Endodermal cell (in vitro differentiated cells): ENCODE measurements around the gene SSTR1. TPM values are rescaled to one million over a fixed set of nuclear protein-coding genes. Genes with fewer than 3 reads are reported as not detected.

Experiments used
- DNase-seq: peaks from one replicate; pipeline ENCODE4 v3.0.0-alpha.2; 2017
- H3K27ac ChIP-seq: 2 replicates; pipeline ENCODE4 v1.5.1; 2013; ENCODE audit warnings: mild to moderate bottlenecking, low read depth, low read length, moderate library complexity
- H3K27me3 ChIP-seq: 2 replicates; pipeline ENCODE4 v1.6.1; 2013; ENCODE audit warnings: mild to moderate bottlenecking, low read length, moderate library complexity; ENCODE audit not compliant: insufficient read depth, control insufficient read depth, poor library complexity, severe bottlenecking
- H3K36me3 ChIP-seq: 2 replicates; pipeline ENCODE4 v1.7.0; 2013; ENCODE audit warnings: mild to moderate bottlenecking, low read length, moderate library complexity; ENCODE audit not compliant: control insufficient read depth, insufficient read depth
- H3K4me1 ChIP-seq: one replicate; pipeline ENCODE4 v1.7.0; 2013; ENCODE audit warnings: low read length; ENCODE audit not compliant: control insufficient read depth, insufficient read depth
- H3K4me3 ChIP-seq: 2 replicates; pipeline ENCODE4 v1.5.1; 2013; ENCODE audit warnings: mild to moderate bottlenecking, low read length, moderate library complexity
- H3K9ac ChIP-seq: 2 replicates; pipeline ENCODE4 v1.6.1; 2013; ENCODE audit warnings: mild to moderate bottlenecking, low read length, moderate library complexity; ENCODE audit not compliant: poor library complexity, severe bottlenecking; ENCODE audit errors: extremely low read depth
- H3K9me3 ChIP-seq: 2 replicates; pipeline ENCODE4 v1.6.1; 2013; ENCODE audit warnings: mild to moderate bottlenecking, low read length, moderate library complexity; ENCODE audit not compliant: control insufficient read depth
- H3K27ac Mint-ChIP-seq: 2 replicates; pipeline ENCODE4 v1.8.0; 2020; ENCODE audit warnings: mixed read lengths
- H3K27me3 Mint-ChIP-seq: 2 replicates; pipeline ENCODE4 v1.8.0; 2021; ENCODE audit warnings: mild to moderate bottlenecking, mixed read lengths; ENCODE audit not compliant: insufficient read depth
- H3K36me3 Mint-ChIP-seq: 2 replicates; pipeline ENCODE4 v1.8.0; 2020; ENCODE audit warnings: low read depth, mixed read lengths
- H3K4me1 Mint-ChIP-seq: 2 replicates; pipeline ENCODE4 v1.8.0; 2020; ENCODE audit warnings: mixed read lengths
- H3K4me3 Mint-ChIP-seq: 2 replicates; pipeline ENCODE4 v1.8.0; 2020; ENCODE audit warnings: mild to moderate bottlenecking, moderate library complexity, mixed read lengths
- H3K9me3 Mint-ChIP-seq: 2 replicates; pipeline ENCODE4 v1.8.0; 2020; ENCODE audit warnings: mild to moderate bottlenecking, mixed read lengths
- CTCF ChIP-seq: fragments of 200-600 bp; sonication (generic); conservative IDR thresholded peaks from 2 replicates; pipeline ENCODE4 v1.5.0; 2021; ENCODE audit warnings: antibody characterized with exemption, mild to moderate bottlenecking
- WGBS, 2 experiments: methylation state at CpG; one replicate each; pipeline versions ENCODE4 v1.1.5 to v1.1.7; 2013; ENCODE audit warnings: missing lambda C conversion rate in 2 of 2, mixed read lengths in 1 of 2; ENCODE audit not compliant: insufficient coverage in 1 of 2, insufficient read length in 1 of 2; 5-methylcytosine and 5-hydroxymethylcytosine counted together
- total RNA-seq, 2 donors: library from RNA; stranded (reverse); fragmentation: NEBNext Ultra II Directional in 1 of 2; extraction: Animal tissue kit (Norgen Biotek cat#: 25700) in 1 of 2; gene quantifications; 2 replicates in 1 of 2; 3 replicates in 1 of 2; pipeline ENCODE4 v1.2.1, GENCODE V29; 2021

The SSTR1 gene
- total RNA-seq, 2 donors from 2014 or later, result 0.69 to 1.2 TPM

GRCh38 chr14:38202444-38203191 is 5.1 kb upstream of the SSTR1 start:
- DNase-seq, result peak; percentile 81
- no peak overlapping the region for H3K4me3 ChIP-seq
- H3K9ac ChIP-seq, result no peak overlapping the region
- Mint-ChIP-seq H3K27me3 (peaks cover 26% of the 10 kb centered on the region), H3K27ac (no peak overlapping the region), H3K4me1 (peaks cover 16% of the 10 kb centered on the region), H3K4me3 (no peak overlapping the region), H3K36me3 (peaks cover 19% of the 10 kb centered on the region), H3K9me3 (peaks cover 12% of the 10 kb centered on the region)
- WGBS, 2 experiments, result 75 to 76% methylated on average over 1 to 5 of the region's 5 CpGs
- H3K4me1 ChIP-seq, result no peaks in the 10 kb centered on the region
- H3K9me3 ChIP-seq, result peaks cover 12% of the 10 kb centered on the region
- no peaks in the 10 kb centered on the region for H3K36me3 ChIP-seq
- peaks cover 22% of the 10 kb centered on the region for H3K27me3 ChIP-seq
- no peak overlapping the region for H3K27ac ChIP-seq
- TF ChIP-seq CTCF, result no peak

- H3K27me3 ChIP-seq, result peaks cover 37% of the 10 kb centered on the region
- peaks cover 40% of the 10 kb centered on the region for H3K27me3 Mint-ChIP-seq
- H3K4me1 Mint-ChIP-seq, result peaks cover 21% of the 10 kb centered on the region
- TF ChIP-seq CTCF, result no peak
- no peaks in the 10 kb centered on the region for H3K36me3 ChIP-seq
- 65 to 71% methylated on average over 2 of the region's 2 CpGs for WGBS, 2 experiments
- H3K9ac ChIP-seq, result no peak overlapping the region
- no peak overlapping the region for H3K27ac ChIP-seq
- no peak for DNase-seq
- H3K9me3 ChIP-seq, result peaks cover 12% of the 10 kb centered on the region
- H3K27ac Mint-ChIP-seq, result no peak overlapping the region
- H3K4me3 ChIP-seq, result no peak overlapping the region
- peaks cover 12% of the 10 kb centered on the region for H3K9me3 Mint-ChIP-seq
- no peak overlapping the region for H3K4me3 Mint-ChIP-seq
- H3K4me1 ChIP-seq, result no peaks in the 10 kb centered on the region
- peaks cover 13% of the 10 kb centered on the region for H3K36me3 Mint-ChIP-seq
Measured at GRCh38 chr14:38203929-38204718, 3.6 kb upstream of the SSTR1 start.

GRCh38 chr14:38204719-38205115 is 3.0 kb upstream of the SSTR1 start:
- peaks cover 7% of the 10 kb centered on the region for H3K36me3 Mint-ChIP-seq
- H3K27me3 ChIP-seq, result peaks cover 43% of the 10 kb centered on the region
- H3K27me3 Mint-ChIP-seq, result peaks cover 44% of the 10 kb centered on the region

More at GRCh38 chr14:38204719-38205115, 3.0 kb upstream of the SSTR1 start:
- no peak overlapping the region for H3K27ac Mint-ChIP-seq
- Histone ChIP-seq H3K4me1 (no peaks in the 10 kb centered on the region), H3K4me3 (no peak overlapping the region), H3K9ac (no peak overlapping the region), H3K9me3 (peaks cover 12% of the 10 kb centered on the region), H3K36me3 (no peaks in the 10 kb centered on the region), H3K27ac (no peak overlapping the region)
- H3K9me3 Mint-ChIP-seq, result peaks cover 12% of the 10 kb centered on the region
- peaks cover 21% of the 10 kb centered on the region for H3K4me1 Mint-ChIP-seq
- TF ChIP-seq CTCF, result no peak
- no peak for DNase-seq
- no peak overlapping the region for H3K4me3 Mint-ChIP-seq
